ENCODE results near the gene GALP. TPM values are rescaled to one million over a fixed set of nuclear protein-coding genes. Genes with fewer than 3 reads are reported as not detected.
"Not testable (repeated sequence)": the region's sequence is repeated elsewhere in the genome, so short reads cannot be mapped to it uniquely, and the experiment has no call there.

The GALP gene
- total RNA-seq, 1 donor from 2014 or later: not detected

DNA sequence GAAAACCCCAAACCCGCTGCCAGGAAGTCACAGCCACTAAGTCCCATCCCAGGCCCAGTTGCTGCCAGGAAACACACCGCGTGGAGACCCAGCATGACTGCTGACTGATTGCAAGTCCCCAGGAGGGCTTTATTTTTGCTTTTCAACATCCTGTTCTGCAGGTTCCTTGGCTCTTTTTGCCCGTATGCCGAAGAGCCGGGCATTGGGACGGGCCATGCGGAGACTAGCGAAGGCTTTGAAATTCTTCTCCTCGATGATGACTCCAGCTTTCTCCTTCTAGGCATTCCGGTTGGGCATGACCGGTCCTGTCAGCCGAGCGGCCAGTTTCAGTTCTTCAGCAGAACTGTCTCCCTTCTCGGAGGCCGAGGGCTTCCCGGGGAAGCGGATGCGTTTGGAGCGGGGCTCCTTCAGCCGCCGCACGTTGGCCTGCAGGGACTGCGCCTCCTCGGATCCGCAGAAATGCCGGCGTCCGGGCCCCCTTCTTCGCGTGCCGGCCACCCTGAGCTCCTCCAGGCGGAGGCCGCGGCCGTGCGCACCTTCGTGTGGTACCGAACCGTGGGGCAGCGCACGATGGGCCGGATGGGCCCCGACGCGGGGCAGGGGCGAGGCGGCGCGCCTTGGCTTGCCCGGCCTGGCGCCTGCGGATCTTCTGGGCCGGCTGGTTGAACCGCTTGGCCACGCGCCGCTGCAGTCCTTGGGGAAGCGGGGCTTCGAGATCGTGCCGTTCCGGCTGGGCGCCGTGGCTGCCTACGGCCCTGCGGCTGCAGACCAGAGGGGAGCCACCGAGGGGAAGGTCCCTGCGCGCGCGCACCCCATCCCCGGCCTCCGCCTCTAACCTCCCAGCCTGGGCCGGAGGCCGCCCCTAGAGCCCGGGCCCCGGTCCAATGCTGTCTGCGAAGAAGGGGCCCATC, 41.5 kb downstream of the GALP start:
- CTCF ChIA-PET: no interaction called here
- H3K27ac Mint-ChIP-seq: no peak overlapping the region
- no peak for ATAC-seq (ENCODE audit: low read depth)
- peaks cover 6% of the 10 kb centered on the region for H3K36me3 Mint-ChIP-seq (ENCODE audit: low read depth)
- intact Hi-C loops (cut with micrococcal nuclease): no loop called here
- no peaks in the 10 kb centered on the region for H3K9me3 Mint-ChIP-seq
- H3K4me1 Mint-ChIP-seq: peaks cover 7% of the 10 kb centered on the region
- H3K27me3 Mint-ChIP-seq: peaks cover 22% of the 10 kb centered on the region
- POLR2A ChIA-PET: no interaction called here
- no peak overlapping the region for H3K4me3 Mint-ChIP-seq
- no peak for DNase-seq
- TF ChIP-seq CTCF (IDR thresholded peaks at IDR 0.05): no peak

DNA sequence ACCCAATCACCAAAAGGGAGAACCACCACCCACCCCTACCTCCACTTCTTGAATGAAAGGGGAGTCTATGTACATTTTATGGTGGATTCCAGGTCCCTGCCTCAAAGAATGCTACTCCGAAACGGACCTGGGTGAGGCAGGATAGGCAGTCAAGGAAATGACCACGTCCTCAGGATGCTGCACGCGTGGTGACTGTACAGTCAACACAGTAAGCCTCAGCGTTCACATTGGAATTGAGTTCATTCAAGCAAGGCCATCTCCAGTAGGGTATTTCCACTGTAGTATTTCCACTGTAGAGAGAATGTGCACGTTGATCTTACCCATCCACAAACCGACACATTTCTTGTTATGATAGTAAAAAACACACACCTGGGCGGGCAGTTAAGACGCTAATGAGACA, 43.2 kb downstream of the GALP start:
- TF ChIP-seq CTCF (IDR thresholded peaks at IDR 0.05): no peak
- Mint-ChIP-seq H3K4me1 (peaks cover 7% of the 10 kb centered on the region), H3K9me3 (no peaks in the 10 kb centered on the region), H3K27me3 (peaks cover 22% of the 10 kb centered on the region), H3K4me3 (no peak overlapping the region), H3K36me3 (ENCODE audit: low read depth) (peaks cover 19% of the 10 kb centered on the region), H3K27ac (no peak overlapping the region)
- CTCF ChIA-PET: no interaction called here
- ATAC-seq (ENCODE audit: low read depth) (no peak), DNase-seq (no peak)
- intact Hi-C loops (cut with micrococcal nuclease): no loop called here
- POLR2A ChIA-PET: no interaction called here

GRCh38 chr19:56221442-56221841, 45.6 kb downstream of the GALP start:
- intact Hi-C loops (cut with micrococcal nuclease); H3K9me3 Mint-ChIP-seq: not testable (repeated sequence)

GRCh38 chr19:56221851-56222250, 46.0 kb downstream of the GALP start:
- H3K36me3 Mint-ChIP-seq (ENCODE audit: low read depth): peaks cover 19% of the 10 kb centered on the region
- no peak for ATAC-seq (ENCODE audit: low read depth)
- no peak overlapping the region for H3K27ac Mint-ChIP-seq
- H3K9me3 Mint-ChIP-seq: no peaks in the 10 kb centered on the region
- no peak overlapping the region for H3K4me3 Mint-ChIP-seq
- peaks cover 6% of the 10 kb centered on the region for H3K4me1 Mint-ChIP-seq
- no peak for DNase-seq
- ChIA-PET POLR2A (no interaction called here), CTCF (interaction anchor here (1.4 kb wide), 1 partner anchor 141 kb away, joined by 4 read pairs; no protein-coding TSS in a partner anchor)
- TF ChIP-seq CTCF (IDR thresholded peaks at IDR 0.05): no peak
- intact Hi-C loops (cut with micrococcal nuclease): no loop called here
- H3K27me3 Mint-ChIP-seq: peaks cover 8% of the 10 kb centered on the region

More at GRCh38 chr19:56221442-56221841, 45.6 kb downstream of the GALP start:
- H3K4me1 Mint-ChIP-seq; ATAC-seq (ENCODE audit: low read depth); H3K27me3 Mint-ChIP-seq; DNase-seq; H3K27ac Mint-ChIP-seq; POLR2A ChIA-PET; H3K4me3 Mint-ChIP-seq: not testable (repeated sequence)
- CTCF ChIA-PET: interaction anchor here (1.4 kb wide), 1 partner anchor 141 kb away, joined by 4 read pairs; no protein-coding TSS in a partner anchor
- peaks cover 19% of the 10 kb centered on the region for H3K36me3 Mint-ChIP-seq (ENCODE audit: low read depth)

DNA sequence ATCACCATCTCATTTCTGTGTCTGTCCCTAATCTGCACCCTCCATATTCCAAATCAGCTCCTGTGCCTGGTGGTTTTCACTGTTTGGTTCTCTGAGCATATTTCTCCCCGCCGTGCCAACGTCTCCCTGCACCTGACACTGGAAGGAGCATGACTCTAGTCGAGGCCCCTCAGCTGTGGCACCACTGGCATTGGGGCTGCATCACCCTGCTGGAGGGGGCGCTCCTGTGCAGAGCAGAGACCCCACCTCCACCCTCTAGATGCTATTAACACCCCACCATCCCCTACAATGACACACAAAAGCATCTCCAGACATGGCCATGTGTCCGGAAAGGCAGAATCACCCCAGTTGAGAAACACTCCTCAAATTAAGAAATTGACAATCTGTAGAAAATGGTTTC, 47.1 kb downstream of the GALP start:
- Mint-ChIP-seq H3K36me3 (ENCODE audit: low read depth) (peaks cover 19% of the 10 kb centered on the region), H3K4me3 (no peak overlapping the region), H3K9me3 (no peaks in the 10 kb centered on the region), H3K27me3 (peaks cover 4% of the 10 kb centered on the region), H3K4me1 (peaks cover 2% of the 10 kb centered on the region), H3K27ac (no peak overlapping the region)
- no peak for TF ChIP-seq CTCF (IDR thresholded peaks at IDR 0.05)
- intact Hi-C loops (cut with micrococcal nuclease): no loop called here
- POLR2A ChIA-PET: no interaction called here
- CTCF ChIA-PET: no interaction called here
- ATAC-seq (ENCODE audit: low read depth) (no peak), DNase-seq (no peak)
